Upper lobe of left lung (tissue), 6 donors: ENCODE data around the gene LILRB5. TPM values are rescaled to one million over a fixed set of nuclear protein-coding genes. Genes with fewer than 3 reads are reported as not detected.
"Not testable (repeated sequence)": the region's sequence is repeated elsewhere in the genome, so short reads cannot be mapped to it uniquely, and the experiment has no call there.

Experiments
- ATAC-seq, 2 donors: fragments of 200-7000 bp; cut with Tn5 transposase; one replicate each; pipeline ENCODE4 v1.9.1; 2022; ENCODE audit warnings: mild to moderate bottlenecking in 2 of 2, moderate library complexity in 2 of 2; ENCODE audit not compliant: low FRiP score in 2 of 2
- DNase-seq, 2 donors: peaks; one replicate each; pipeline ENCODE4 v3.0.0-alpha.2; 2019 to 2020
- H3K27ac ChIP-seq, 4 donors: fragments of 200-600 bp; sonication (generic); one replicate each; pipeline ENCODE4 v1.5.1; 2016 to 2019
- H3K27me3 ChIP-seq, 4 donors: fragments of 200-600 bp; sonication (generic); one replicate each; pipeline ENCODE4 v1.5.1; 2017 to 2019
- H3K36me3 ChIP-seq, 4 donors: fragments of 200-600 bp; sonication (generic); one replicate each; pipeline ENCODE4 v1.5.1; 2016 to 2019
- H3K4me1 ChIP-seq, 4 donors: fragments of 200-600 bp; sonication (generic); one replicate each; pipeline ENCODE4 v1.5.1; 2018 to 2019
- H3K4me3 ChIP-seq, 4 donors: fragments of 200-600 bp; sonication (generic); one replicate each; pipeline ENCODE4 v1.5.1; 2017 to 2019; ENCODE audit warnings: mild to moderate bottlenecking in 2 of 4, moderate library complexity in 1 of 4
- H3K9me3 ChIP-seq, 4 donors: fragments of 200-600 bp; sonication (generic); one replicate each; pipeline ENCODE4 v1.5.1; 2018 to 2019
- CTCF ChIP-seq, 6 experiments: fragments of 450-650 bp in 4 of 6; fragments of 200-600 bp in 2 of 6; sonication (generic) in 2 of 6; IDR thresholded peaks; one replicate each; pipeline ENCODE4 v1.5.1; 2016 to 2019; ENCODE audit warnings: antibody characterized with exemption in 6 of 6
- EP300 ChIP-seq, 4 donors: sonication (generic); formaldehyde crosslinking; IDR thresholded peaks; one replicate each; pipeline ENCODE4 v1.5.1; 2017; ENCODE audit warnings: antibody characterized with exemption in 4 of 4, control low read depth in 2 of 4
- POLR2A ChIP-seq, 4 donors: fragments of 450-650 bp; IDR thresholded peaks; one replicate each; pipeline ENCODE4 v1.5.1; 2016 to 2017; ENCODE audit warnings: antibody characterized with exemption in 4 of 4, mild to moderate bottlenecking in 2 of 4
- POLR2AphosphoS5 ChIP-seq, 2 donors: sonication (generic); formaldehyde crosslinking; IDR thresholded peaks; one replicate each; pipeline ENCODE4 v1.5.1; 2017; ENCODE audit warnings: antibody characterized with exemption in 2 of 2
- WGBS, 2 donors: methylation state at CpG; one replicate each; pipeline ENCODE4 v1.1.5; 2017 to 2018; 5-methylcytosine and 5-hydroxymethylcytosine counted together
- total RNA-seq, 6 donors: library from RNA; depleted of rRNA in 4 of 6; stranded (reverse); fragments of >200 nt in 4 of 6; gene quantifications; one replicate each; pipeline versions ENCODE4 v1.1.0 to v1.2.1, GENCODE V29; 2016 to 2021
- donor health status: DM: no; HTN: no; CAD: no; lungs with moderate emphysema.
- donor health status: DM: no; HTN: yes; CAD: no; lungs with severe emphysema.

LILRB5 gene
- total RNA-seq, 6 donors from 2014 or later = 5.1 to 54.5 (median 10.0) TPM

GRCh38 chr19:54298357-54299125 is 41.5 kb upstream of the LILRB5 start:
- H3K9me3 ChIP-seq = no peaks in the 10 kb centered on the region
- ATAC-seq (peak in 1 of 2 donors; percentile 55), DNase-seq (no peak)
- no peak overlapping the region for H3K4me3 ChIP-seq
- no peaks in the 10 kb centered on the region for H3K36me3 ChIP-seq
- no peaks in the 10 kb centered on the region for H3K27me3 ChIP-seq
- no peak for TF ChIP-seq CTCF (IDR thresholded peaks at IDR 0.05)
- TF ChIP-seq POLR2A (IDR thresholded peaks at IDR 0.05) = no peak
- TF ChIP-seq EP300 (IDR thresholded peaks at IDR 0.05) = no peak
- TF ChIP-seq POLR2AphosphoS5 (IDR thresholded peaks at IDR 0.05) = no peak
- WGBS, 2 donors = 50 to 55% methylated on average over 2 to 3 of the region's 4 CpGs
- H3K4me1 ChIP-seq = no peaks in the 10 kb centered on the region
- H3K27ac ChIP-seq = no peak overlapping the region

- Histone ChIP-seq H3K9me3 (no peaks in the 10 kb centered on the region), H3K36me3 (no peaks in the 10 kb centered on the region), H3K4me3 (no peak overlapping the region), H3K27ac (no peak overlapping the region), H3K27me3 (no peaks in the 10 kb centered on the region), H3K4me1 (no peaks in the 10 kb centered on the region)
- WGBS, 2 donors = 21 to 39% methylated on average over 3 to 7 of the region's 7 CpGs
- DNase-seq (no peak), ATAC-seq (no peak)
- no peak for TF ChIP-seq POLR2A (IDR thresholded peaks at IDR 0.05)
- TF ChIP-seq POLR2AphosphoS5 (IDR thresholded peaks at IDR 0.05) = no peak
- no peak for TF ChIP-seq EP300 (IDR thresholded peaks at IDR 0.05)
- TF ChIP-seq CTCF (IDR thresholded peaks at IDR 0.05) = no peak
These were observed 40.8 kb upstream of the LILRB5 start for GRCh38 chr19:54297759-54298305.

GRCh38 chr19:54294539-54294938 is 37.5 kb upstream of the LILRB5 start:
- TF ChIP-seq EP300 (IDR thresholded peaks at IDR 0.05) (no peak), POLR2A (IDR thresholded peaks at IDR 0.05) (no peak), POLR2AphosphoS5 (IDR thresholded peaks at IDR 0.05) (no peak), CTCF (IDR thresholded peaks at IDR 0.05) (no peak)
- no peak for DNase-seq
- no peaks in the 10 kb centered on the region for H3K36me3 ChIP-seq
- no peaks in the 10 kb centered on the region for H3K4me1 ChIP-seq
- no peak overlapping the region for H3K4me3 ChIP-seq
- no peak overlapping the region for H3K27ac ChIP-seq
- no peaks in the 10 kb centered on the region for H3K9me3 ChIP-seq
- no peaks in the 10 kb centered on the region for H3K27me3 ChIP-seq
- ATAC-seq = no peak
- WGBS, 2 donors = 86 to 95% methylated on average over 6 of the region's 6 CpGs

- not testable (repeated sequence) for H3K27me3 ChIP-seq, ATAC-seq, H3K4me3 ChIP-seq, DNase-seq, H3K36me3 ChIP-seq, H3K4me1 ChIP-seq, H3K9me3 ChIP-seq, H3K27ac ChIP-seq
- 45 to 61% methylated on average over 3 to 8 of the region's 8 CpGs for WGBS, 2 donors
These were observed 32.1 kb upstream of the LILRB5 start for GRCh38 chr19:54289160-54289559.

- no peak overlapping the region for H3K27ac ChIP-seq
- no peaks in the 10 kb centered on the region for H3K9me3 ChIP-seq
- no peaks in the 10 kb centered on the region for H3K27me3 ChIP-seq
- 65 to 80% methylated on average over 4 of the region's 4 CpGs for WGBS, 2 donors
- H3K36me3 ChIP-seq = no peaks in the 10 kb centered on the region
- H3K4me3 ChIP-seq = no peak overlapping the region
- no peaks in the 10 kb centered on the region for H3K4me1 ChIP-seq
- ATAC-seq (no peak), DNase-seq (no peak)
- TF ChIP-seq POLR2A (IDR thresholded peaks at IDR 0.05) (no peak), CTCF (IDR thresholded peaks at IDR 0.05) (no peak), EP300 (IDR thresholded peaks at IDR 0.05) (no peak), POLR2AphosphoS5 (IDR thresholded peaks at IDR 0.05) (no peak)
These were observed 30.4 kb upstream of the LILRB5 start for GRCh38 chr19:54287456-54287855.

- ATAC-seq = peak in 1 of 2 donors; percentile 19
- H3K36me3 ChIP-seq, H3K27me3 ChIP-seq, H3K4me1 ChIP-seq, H3K4me3 ChIP-seq, DNase-seq, H3K27ac ChIP-seq, H3K9me3 ChIP-seq: not testable (repeated sequence)
- 50% methylated on average over 3 of the region's 10 CpGs; no CpG with 5 or more reads in 1 of the 2 donors for WGBS, 2 donors
These were observed 29.2 kb upstream of the LILRB5 start for GRCh38 chr19:54286283-54286682.

- not testable (repeated sequence) for H3K4me1 ChIP-seq, H3K27me3 ChIP-seq, H3K36me3 ChIP-seq, H3K4me3 ChIP-seq, H3K27ac ChIP-seq, H3K9me3 ChIP-seq
- peak in 1 of 2 donors; percentile 81 for DNase-seq
- 51 to 55% methylated on average over 3 to 10 of the region's 12 CpGs for WGBS, 2 donors
- ATAC-seq = peak; percentile 25 to 44
These were observed 28.5 kb upstream of the LILRB5 start for GRCh38 chr19:54285427-54286056.
